ENCODE results near the gene PCBP3. TPM values are rescaled to one million over a fixed set of nuclear protein-coding genes. Genes with fewer than 3 reads are reported as not detected.
A peak's percentile ranks its signal among the peaks of the same experiment; 100 is the strongest.

The PCBP3 gene
- total and polyA plus RNA-seq, 10 of the 15 experiments (the other 5 are each of a cell fraction or from before 2014, with no cell fraction given): 0.09 to 1.3 (median 0.46) TPM; not detected in 3

GRCh38 chr21:45974073-45975019 is 330.8 kb downstream of the PCBP3 start (continued):
- TF ChIP-seq, protein P1, sequence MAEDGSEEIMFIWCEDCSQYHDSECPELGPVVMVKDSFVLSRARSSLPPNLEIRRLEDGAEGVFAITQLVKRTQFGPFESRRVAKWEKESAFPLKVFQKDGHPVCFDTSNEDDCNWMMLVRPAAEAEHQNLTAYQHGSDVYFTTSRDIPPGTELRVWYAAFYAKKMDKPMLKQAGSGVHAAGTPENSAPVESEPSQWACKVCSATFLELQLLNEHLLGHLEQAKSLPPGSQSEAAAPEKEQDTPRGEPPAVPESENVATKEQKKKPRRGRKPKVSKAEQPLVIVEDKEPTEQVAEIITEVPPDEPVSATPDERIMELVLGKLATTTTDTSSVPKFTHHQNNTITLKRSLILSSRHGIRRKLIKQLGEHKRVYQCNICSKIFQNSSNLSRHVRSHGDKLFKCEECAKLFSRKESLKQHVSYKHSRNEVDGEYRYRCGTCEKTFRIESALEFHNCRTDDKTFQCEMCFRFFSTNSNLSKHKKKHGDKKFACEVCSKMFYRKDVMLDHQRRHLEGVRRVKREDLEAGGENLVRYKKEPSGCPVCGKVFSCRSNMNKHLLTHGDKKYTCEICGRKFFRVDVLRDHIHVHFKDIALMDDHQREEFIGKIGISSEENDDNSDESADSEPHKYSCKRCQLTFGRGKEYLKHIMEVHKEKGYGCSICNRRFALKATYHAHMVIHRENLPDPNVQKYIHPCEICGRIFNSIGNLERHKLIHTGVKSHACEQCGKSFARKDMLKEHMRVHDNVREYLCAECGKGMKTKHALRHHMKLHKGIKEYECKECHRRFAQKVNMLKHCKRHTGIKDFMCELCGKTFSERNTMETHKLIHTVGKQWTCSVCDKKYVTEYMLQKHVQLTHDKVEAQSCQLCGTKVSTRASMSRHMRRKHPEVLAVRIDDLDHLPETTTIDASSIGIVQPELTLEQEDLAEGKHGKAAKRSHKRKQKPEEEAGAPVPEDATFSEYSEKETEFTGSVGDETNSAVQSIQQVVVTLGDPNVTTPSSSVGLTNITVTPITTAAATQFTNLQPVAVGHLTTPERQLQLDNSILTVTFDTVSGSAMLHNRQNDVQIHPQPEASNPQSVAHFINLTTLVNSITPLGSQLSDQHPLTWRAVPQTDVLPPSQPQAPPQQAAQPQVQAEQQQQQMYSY (CRISPR knock-in tag; IDR thresholded peaks at IDR 0.05): no peak
- TF ChIP-seq POU2F2 (IDR thresholded peaks at IDR 0.05; ENCODE audit: borderline replicate concordance, low read depth, low read length): no peak

GRCh38 chr21:45975020-45975666 is 331.6 kb downstream of the PCBP3 start:
- WGBS (ENCODE audit: insufficient coverage, insufficient replicate concordance, low lambda C conversion rate, missing lambda C conversion rate): 32% methylated on average over 28 of the region's 33 CpGs
- Histone ChIP-seq H3K9ac (ENCODE audit: control insufficient read depth, insufficient read depth, low read length) (no peak overlapping the region), H3K4me2 (ENCODE audit: control insufficient read depth, insufficient read depth) (no peak overlapping the region), H2AFZ (ENCODE audit: control insufficient read depth, low read depth, low read length) (no peak overlapping the region), H4K20me1 (ENCODE audit: control insufficient read depth, insufficient read depth) (no peaks in the 10 kb centered on the region), H3K79me2 (ENCODE audit: control insufficient read depth, insufficient read depth, low read length) (no peaks in the 10 kb centered on the region), H3K4me1 (ENCODE audit: control insufficient read depth, insufficient read depth, low read length) (peaks cover 8% of the 10 kb centered on the region), H3K36me3 (ENCODE audit: control insufficient read depth in 2 of 2, insufficient read depth in 2 of 2, low read length in 1 of 2) (no peaks in the 10 kb centered on the region), H3K4me3 (no peak overlapping the region), H3K27me3 (replicated peaks in 1 of 2; ENCODE audit: control insufficient read depth in 2 of 2, insufficient read depth in 2 of 2, low read length in 1 of 2) (peaks cover 5 to 7% of the 10 kb centered on the region in 2 experiments; a peak in 3 of 4 replicates), H3K9me3 (replicated peaks; ENCODE audit: control insufficient read depth, insufficient read depth, low read length) (no peaks in the 10 kb centered on the region), H3K27ac (ENCODE audit: control insufficient read depth, insufficient read depth) (no peak overlapping the region)
- no peak for DNase-seq (ENCODE audit: low read depth, low spot score)
- FAIRE-seq: no peak
- CTCF ChIA-PET: interaction anchor here (1.6 kb wide), 1 partner anchor 168 kb away, joined by 3 read pairs; no protein-coding TSS in a partner anchor
- RAD21 ChIA-PET (ENCODE audit: unreplicated experiment): no interaction called here
- intact Hi-C loops (cut with micrococcal nuclease; ENCODE audit: unreplicated experiment): no loop called here
- in situ Hi-C loops (cut with MboI): no loop called here
- POLR2A ChIA-PET: no interaction called here
- ATAC-seq: no peak
- no TSS peak for BruUV-seq (replicated peaks)
- SMC1A ChIA-PET (ENCODE audit: uncharacterized antibody, unreplicated experiment): no interaction called here
- TF ChIP-seq, protein P2, sequence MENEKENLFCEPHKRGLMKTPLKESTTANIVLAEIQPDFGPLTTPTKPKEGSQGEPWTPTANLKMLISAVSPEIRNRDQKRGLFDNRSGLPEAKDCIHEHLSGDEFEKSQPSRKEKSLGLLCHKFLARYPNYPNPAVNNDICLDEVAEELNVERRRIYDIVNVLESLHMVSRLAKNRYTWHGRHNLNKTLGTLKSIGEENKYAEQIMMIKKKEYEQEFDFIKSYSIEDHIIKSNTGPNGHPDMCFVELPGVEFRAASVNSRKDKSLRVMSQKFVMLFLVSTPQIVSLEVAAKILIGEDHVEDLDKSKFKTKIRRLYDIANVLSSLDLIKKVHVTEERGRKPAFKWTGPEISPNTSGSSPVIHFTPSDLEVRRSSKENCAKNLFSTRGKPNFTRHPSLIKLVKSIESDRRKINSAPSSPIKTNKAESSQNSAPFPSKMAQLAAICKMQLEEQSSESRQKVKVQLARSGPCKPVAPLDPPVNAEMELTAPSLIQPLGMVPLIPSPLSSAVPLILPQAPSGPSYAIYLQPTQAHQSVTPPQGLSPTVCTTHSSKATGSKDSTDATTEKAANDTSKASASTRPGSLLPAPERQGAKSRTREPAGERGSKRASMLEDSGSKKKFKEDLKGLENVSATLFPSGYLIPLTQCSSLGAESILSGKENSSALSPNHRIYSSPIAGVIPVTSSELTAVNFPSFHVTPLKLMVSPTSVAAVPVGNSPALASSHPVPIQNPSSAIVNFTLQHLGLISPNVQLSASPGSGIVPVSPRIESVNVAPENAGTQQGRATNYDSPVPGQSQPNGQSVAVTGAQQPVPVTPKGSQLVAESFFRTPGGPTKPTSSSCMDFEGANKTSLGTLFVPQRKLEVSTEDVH (IDR thresholded peaks at IDR 0.05; ENCODE audit: low read depth, partially characterized antibody): no peak
- 0 out of 2 replicates have a peak, but pooled peaks have one; percentile 23 for TF ChIP-seq IKZF1 (conservative IDR thresholded peaks at IDR 0.05)

Data from GM12878 (cell line).